ENCODE data around the gene FTHL17.

DNA sequence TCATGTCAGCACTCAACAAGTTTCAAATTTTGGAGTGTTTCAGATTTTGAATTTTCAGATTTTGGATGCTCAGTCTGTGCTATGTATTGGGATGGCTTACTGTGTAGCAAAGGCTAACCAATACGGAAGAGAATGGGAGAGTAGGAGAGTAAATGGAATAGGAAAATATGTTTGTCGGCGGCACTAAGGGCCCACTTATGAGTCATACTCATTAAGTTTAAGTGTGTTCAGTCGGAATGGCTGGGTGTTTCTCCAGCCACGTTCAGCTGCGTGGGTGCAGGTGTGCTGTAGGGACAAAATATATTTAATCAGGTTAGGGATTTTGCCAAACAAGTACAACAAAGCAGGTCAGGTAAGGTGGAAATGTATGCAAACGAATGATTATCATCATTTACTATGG lies 13.6 kb downstream of the FTHL17 start:
- TF ChIP-seq POLR2A (IDR thresholded peaks at IDR 0.05): no peak
- TF ChIP-seq, protein P1, sequence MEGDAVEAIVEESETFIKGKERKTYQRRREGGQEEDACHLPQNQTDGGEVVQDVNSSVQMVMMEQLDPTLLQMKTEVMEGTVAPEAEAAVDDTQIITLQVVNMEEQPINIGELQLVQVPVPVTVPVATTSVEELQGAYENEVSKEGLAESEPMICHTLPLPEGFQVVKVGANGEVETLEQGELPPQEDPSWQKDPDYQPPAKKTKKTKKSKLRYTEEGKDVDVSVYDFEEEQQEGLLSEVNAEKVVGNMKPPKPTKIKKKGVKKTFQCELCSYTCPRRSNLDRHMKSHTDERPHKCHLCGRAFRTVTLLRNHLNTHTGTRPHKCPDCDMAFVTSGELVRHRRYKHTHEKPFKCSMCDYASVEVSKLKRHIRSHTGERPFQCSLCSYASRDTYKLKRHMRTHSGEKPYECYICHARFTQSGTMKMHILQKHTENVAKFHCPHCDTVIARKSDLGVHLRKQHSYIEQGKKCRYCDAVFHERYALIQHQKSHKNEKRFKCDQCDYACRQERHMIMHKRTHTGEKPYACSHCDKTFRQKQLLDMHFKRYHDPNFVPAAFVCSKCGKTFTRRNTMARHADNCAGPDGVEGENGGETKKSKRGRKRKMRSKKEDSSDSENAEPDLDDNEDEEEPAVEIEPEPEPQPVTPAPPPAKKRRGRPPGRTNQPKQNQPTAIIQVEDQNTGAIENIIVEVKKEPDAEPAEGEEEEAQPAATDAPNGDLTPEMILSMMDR (IDR thresholded peaks at IDR 0.05): no peak
